HepG2 (cell line): ENCODE data around the gene DNAJC8. TPM values are rescaled to one million over a fixed set of nuclear protein-coding genes. Genes with fewer than 3 reads are reported as not detected.
A peak's percentile ranks its signal among the peaks of the same experiment; 100 is the strongest.

Source experiments
- ETV5 ChIP-seq: IDR thresholded peaks from 2 replicates; pipeline ENCODE4 v1.6.1; 2018; ENCODE audit warnings: missing biosample characterization, missing genetic modification reagents, inconsistent platforms, borderline replicate concordance
- MAZ ChIP-seq, 2 experiments: sonication (generic) in 1 of 2; formaldehyde crosslinking in 1 of 2; IDR thresholded peaks; 2 replicates each; pipeline versions ENCODE4 v1.5.0 to v1.6.1; 2012 to 2020; ENCODE audit warnings: low read depth in 2 of 2, mild to moderate bottlenecking in 2 of 2, borderline replicate concordance in 1 of 2, improper control_type of control experiment in 1 of 2, low read length in 1 of 2, missing genetic modification reagents in 1 of 2, moderate library complexity in 1 of 2
- SIN3A ChIP-seq: IDR thresholded peaks from 2 replicates; pipeline ENCODE4 v1.6.1; 2011; ENCODE audit warnings: low read depth, mild to moderate bottlenecking, control low read depth, low read length, borderline replicate concordance
- ZNF383 ChIP-seq: sonication (generic); formaldehyde crosslinking; IDR thresholded peaks from 2 replicates; pipeline ENCODE4 v1.4.0; 2020; ENCODE audit warnings: missing genetic modification reagents, mild to moderate bottlenecking, borderline replicate concordance
- polyA plus RNA-seq, 8 experiments: library from polyadenylated mRNA; depleted of rRNA in 3 of 8; stranded (reverse) in 7 of 8; unstranded in 1 of 8; fragments of >200 nt; fragmentation: Illumina TruSeq in 4 of 8; extraction: Trizol in 4 of 8; gene quantifications; 2 replicates each; pipeline versions ENCODE4 v1.2.1 to v1.2.3, GENCODE V29; 2011 to 2016; ENCODE audit warnings: low read depth in 4 of 8, missing spikeins in 1 of 8, mixed read lengths in 1 of 8; ENCODE audit not compliant: insufficient read depth in 1 of 8
- total RNA-seq, 5 experiments: library from RNA; depleted of rRNA; stranded (reverse); fragments of >200 nt; fragmentation: Illumina TruSeq; extraction: Trizol; gene quantifications; 2 replicates each; pipeline ENCODE4 v1.2.3, GENCODE V29; 2016; ENCODE audit warnings: low read depth in 1 of 5
- TF ChIP-seq, protein P1 (sequence below): sonication (generic); formaldehyde crosslinking; IDR thresholded peaks from 2 replicates; pipeline ENCODE4 v1.5.0; 2020; ENCODE audit warnings: mild to moderate bottlenecking, missing genetic modification reagents
- TF ChIP-seq, protein P2 (sequence below): sonication (generic); formaldehyde crosslinking; IDR thresholded peaks from 2 replicates; pipeline ENCODE4 v1.4.0; 2020; ENCODE audit warnings: missing genetic modification reagents
- TF ChIP-seq, protein P3 (sequence below): sonication (generic); formaldehyde crosslinking; IDR thresholded peaks from 2 replicates; pipeline ENCODE4 v1.4.0; 2020; ENCODE audit warnings: mild to moderate bottlenecking, missing genetic modification reagents, borderline replicate concordance
- TF ChIP-seq, protein P4 (sequence below), 2 experiments: sonication (generic) in 1 of 2; formaldehyde crosslinking in 1 of 2; IDR thresholded peaks; 2 replicates each; pipeline versions ENCODE4 v1.5.1 to v1.6.1; 2011 to 2020; ENCODE audit warnings: borderline replicate concordance in 1 of 2, low read depth in 1 of 2, low read length in 1 of 2, mild to moderate bottlenecking in 1 of 2, missing genetic modification reagents in 1 of 2, moderate library complexity in 1 of 2
- TF ChIP-seq, protein P5 (sequence below): sonication (generic); formaldehyde crosslinking; IDR thresholded peaks from 2 replicates; pipeline ENCODE4 v1.8.1; 2023; ENCODE audit warnings: mild to moderate bottlenecking, moderate library complexity, missing genetic modification reagents

Gene DNAJC8
- total and polyA plus RNA-seq, 2 of the 13 experiments (the other 11 are each of a cell fraction or from before 2014, with no cell fraction given), result 54.5 to 126 TPM

DNA sequence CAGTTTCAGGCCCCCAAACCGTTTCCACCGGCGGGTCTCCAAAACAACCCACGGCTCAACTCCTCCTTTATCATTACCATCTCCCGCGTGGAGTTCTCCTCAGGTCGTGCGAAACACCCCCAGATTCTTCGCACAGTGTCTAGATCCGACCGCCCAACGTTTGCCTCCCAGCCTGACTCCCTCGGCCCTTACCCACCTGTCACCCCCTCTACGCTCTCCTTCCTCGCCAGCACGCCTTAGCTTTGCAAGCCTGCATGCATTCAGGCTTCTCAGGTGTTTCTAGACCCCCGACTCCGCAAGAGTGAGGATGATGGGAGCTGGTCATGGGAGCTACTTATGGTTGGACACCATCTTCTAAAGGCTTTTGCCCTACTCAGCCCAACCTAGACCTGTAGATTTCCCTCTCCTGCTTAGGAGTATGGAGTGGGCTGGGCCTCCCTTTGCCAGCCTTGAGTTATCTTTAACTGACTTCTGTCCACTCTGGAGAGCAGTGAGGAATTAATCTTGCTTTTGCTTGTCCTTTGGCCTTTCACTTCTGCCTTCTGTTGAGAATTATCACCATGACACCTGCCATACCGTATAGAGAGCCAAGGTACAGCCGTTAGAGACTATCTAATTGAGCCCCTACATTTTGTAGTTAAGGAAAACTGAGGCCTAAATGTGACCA, 4.0 kb upstream of the DNAJC8 start (continued):
- TF ChIP-seq, protein P1, sequence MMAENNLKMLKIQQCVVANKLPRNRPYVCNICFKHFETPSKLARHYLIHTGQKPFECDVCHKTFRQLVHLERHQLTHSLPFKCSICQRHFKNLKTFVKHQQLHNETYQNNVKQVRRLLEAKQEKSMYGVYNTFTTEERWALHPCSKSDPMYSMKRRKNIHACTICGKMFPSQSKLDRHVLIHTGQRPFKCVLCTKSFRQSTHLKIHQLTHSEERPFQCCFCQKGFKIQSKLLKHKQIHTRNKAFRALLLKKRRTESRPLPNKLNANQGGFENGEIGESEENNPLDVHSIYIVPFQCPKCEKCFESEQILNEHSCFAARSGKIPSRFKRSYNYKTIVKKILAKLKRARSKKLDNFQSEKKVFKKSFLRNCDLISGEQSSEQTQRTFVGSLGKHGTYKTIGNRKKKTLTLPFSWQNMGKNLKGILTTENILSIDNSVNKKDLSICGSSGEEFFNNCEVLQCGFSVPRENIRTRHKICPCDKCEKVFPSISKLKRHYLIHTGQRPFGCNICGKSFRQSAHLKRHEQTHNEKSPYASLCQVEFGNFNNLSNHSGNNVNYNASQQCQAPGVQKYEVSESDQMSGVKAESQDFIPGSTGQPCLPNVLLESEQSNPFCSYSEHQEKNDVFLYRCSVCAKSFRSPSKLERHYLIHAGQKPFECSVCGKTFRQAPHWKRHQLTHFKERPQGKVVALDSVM (CRISPR knock-in tag), result 0 out of 2 replicates have a peak, but pooled peaks have one; percentile 8
- TF ChIP-seq, protein P2, sequence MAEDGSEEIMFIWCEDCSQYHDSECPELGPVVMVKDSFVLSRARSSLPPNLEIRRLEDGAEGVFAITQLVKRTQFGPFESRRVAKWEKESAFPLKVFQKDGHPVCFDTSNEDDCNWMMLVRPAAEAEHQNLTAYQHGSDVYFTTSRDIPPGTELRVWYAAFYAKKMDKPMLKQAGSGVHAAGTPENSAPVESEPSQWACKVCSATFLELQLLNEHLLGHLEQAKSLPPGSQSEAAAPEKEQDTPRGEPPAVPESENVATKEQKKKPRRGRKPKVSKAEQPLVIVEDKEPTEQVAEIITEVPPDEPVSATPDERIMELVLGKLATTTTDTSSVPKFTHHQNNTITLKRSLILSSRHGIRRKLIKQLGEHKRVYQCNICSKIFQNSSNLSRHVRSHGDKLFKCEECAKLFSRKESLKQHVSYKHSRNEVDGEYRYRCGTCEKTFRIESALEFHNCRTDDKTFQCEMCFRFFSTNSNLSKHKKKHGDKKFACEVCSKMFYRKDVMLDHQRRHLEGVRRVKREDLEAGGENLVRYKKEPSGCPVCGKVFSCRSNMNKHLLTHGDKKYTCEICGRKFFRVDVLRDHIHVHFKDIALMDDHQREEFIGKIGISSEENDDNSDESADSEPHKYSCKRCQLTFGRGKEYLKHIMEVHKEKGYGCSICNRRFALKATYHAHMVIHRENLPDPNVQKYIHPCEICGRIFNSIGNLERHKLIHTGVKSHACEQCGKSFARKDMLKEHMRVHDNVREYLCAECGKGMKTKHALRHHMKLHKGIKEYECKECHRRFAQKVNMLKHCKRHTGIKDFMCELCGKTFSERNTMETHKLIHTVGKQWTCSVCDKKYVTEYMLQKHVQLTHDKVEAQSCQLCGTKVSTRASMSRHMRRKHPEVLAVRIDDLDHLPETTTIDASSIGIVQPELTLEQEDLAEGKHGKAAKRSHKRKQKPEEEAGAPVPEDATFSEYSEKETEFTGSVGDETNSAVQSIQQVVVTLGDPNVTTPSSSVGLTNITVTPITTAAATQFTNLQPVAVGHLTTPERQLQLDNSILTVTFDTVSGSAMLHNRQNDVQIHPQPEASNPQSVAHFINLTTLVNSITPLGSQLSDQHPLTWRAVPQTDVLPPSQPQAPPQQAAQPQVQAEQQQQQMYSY (CRISPR knock-in tag), result no peak
- TF ChIP-seq, protein P3, sequence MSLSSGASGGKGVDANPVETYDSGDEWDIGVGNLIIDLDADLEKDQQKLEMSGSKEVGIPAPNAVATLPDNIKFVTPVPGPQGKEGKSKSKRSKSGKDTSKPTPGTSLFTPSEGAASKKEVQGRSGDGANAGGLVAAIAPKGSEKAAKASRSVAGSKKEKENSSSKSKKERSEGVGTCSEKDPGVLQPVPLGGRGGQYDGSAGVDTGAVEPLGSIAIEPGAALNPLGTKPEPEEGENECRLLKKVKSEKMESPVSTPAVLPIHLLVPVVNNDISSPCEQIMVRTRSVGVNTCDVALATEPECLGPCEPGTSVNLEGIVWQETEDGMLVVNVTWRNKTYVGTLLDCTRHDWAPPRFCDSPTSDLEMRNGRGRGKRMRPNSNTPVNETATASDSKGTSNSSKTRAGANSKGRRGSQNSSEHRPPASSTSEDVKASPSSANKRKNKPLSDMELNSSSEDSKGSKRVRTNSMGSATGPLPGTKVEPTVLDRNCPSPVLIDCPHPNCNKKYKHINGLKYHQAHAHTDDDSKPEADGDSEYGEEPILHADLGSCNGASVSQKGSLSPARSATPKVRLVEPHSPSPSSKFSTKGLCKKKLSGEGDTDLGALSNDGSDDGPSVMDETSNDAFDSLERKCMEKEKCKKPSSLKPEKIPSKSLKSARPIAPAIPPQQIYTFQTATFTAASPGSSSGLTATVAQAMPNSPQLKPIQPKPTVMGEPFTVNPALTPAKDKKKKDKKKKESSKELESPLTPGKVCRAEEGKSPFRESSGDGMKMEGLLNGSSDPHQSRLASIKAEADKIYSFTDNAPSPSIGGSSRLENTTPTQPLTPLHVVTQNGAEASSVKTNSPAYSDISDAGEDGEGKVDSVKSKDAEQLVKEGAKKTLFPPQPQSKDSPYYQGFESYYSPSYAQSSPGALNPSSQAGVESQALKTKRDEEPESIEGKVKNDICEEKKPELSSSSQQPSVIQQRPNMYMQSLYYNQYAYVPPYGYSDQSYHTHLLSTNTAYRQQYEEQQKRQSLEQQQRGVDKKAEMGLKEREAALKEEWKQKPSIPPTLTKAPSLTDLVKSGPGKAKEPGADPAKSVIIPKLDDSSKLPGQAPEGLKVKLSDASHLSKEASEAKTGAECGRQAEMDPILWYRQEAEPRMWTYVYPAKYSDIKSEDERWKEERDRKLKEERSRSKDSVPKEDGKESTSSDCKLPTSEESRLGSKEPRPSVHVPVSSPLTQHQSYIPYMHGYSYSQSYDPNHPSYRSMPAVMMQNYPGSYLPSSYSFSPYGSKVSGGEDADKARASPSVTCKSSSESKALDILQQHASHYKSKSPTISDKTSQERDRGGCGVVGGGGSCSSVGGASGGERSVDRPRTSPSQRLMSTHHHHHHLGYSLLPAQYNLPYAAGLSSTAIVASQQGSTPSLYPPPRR (CRISPR knock-in tag), result no peak
- TF ChIP-seq, protein P4, sequence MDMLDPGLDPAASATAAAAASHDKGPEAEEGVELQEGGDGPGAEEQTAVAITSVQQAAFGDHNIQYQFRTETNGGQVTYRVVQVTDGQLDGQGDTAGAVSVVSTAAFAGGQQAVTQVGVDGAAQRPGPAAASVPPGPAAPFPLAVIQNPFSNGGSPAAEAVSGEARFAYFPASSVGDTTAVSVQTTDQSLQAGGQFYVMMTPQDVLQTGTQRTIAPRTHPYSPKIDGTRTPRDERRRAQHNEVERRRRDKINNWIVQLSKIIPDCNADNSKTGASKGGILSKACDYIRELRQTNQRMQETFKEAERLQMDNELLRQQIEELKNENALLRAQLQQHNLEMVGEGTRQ (IDR thresholded peaks at IDR 0.05; ENCODE audit: low read depth, low read length), result no peak
- TF ChIP-seq, protein P4 (CRISPR knock-in tag; IDR thresholded peaks at IDR 0.05; ENCODE audit: borderline replicate concordance), result peak; percentile 2; the same call in 1 of the 2 replicates
- TF ChIP-seq MAZ (IDR thresholded peaks at IDR 0.05; ENCODE audit: borderline replicate concordance, low read depth, low read length) (no peak), MAZ (CRISPR knock-in tag; IDR thresholded peaks at IDR 0.05; ENCODE audit: low read depth) (no peak), ZNF383 (0 out of 2 replicates have a peak, but pooled peaks have one; percentile 47), ETV5 (no peak), SIN3A (0 out of 2 replicates have a peak, but pooled peaks have one; percentile 25)
- TF ChIP-seq, protein P5, sequence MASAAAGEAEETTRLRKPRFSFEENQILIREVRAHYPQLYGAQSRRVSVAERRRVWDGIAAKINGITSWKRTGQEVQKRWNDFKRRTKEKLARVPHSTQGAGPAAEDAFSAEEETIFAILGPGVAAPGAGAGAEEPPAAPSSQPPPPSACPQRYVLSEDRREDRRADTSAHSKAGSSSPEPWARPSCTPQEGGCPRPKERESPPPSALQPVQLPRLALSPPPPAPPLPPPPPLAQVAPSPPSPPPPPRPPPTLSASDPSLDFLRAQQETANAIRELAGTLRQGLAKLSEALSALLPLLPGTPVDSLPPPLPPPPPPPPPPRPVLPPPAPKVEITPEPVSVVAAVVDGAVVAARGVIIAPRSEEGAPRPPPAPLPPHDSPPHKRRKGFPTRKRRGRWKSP, result 0 out of 2 replicates have a peak, but pooled peaks have one; percentile 1
